Osteocyte (in vitro differentiated cells): ENCODE results near the gene TIMM8A. TPM values are rescaled to one million over a fixed set of nuclear protein-coding genes. Genes with fewer than 3 reads are reported as not detected.

Experiments used
- DNase-seq: peaks from one replicate; pipeline ENCODE4 v3.0.0; 2021; ENCODE audit warnings: mixed read lengths; ENCODE audit not compliant: unreplicated experiment; ENCODE audit errors: extremely low spot score
- H3K27ac Mint-ChIP-seq: one replicate; pipeline ENCODE4 v1.8.0; 2021; ENCODE audit warnings: mild to moderate bottlenecking, mixed read lengths; ENCODE audit not compliant: unreplicated experiment
- H3K27me3 Mint-ChIP-seq: one replicate; pipeline ENCODE4 v1.8.0; 2021; ENCODE audit warnings: mixed read lengths; ENCODE audit not compliant: unreplicated experiment
- H3K36me3 Mint-ChIP-seq: one replicate; pipeline ENCODE4 v1.8.0; 2021; ENCODE audit warnings: mixed read lengths; ENCODE audit not compliant: unreplicated experiment
- H3K4me1 Mint-ChIP-seq: one replicate; pipeline ENCODE4 v1.8.0; 2021; ENCODE audit warnings: mixed read lengths; ENCODE audit not compliant: unreplicated experiment
- H3K4me3 Mint-ChIP-seq: one replicate; pipeline ENCODE4 v1.8.0; 2021; ENCODE audit warnings: mild to moderate bottlenecking, moderate library complexity, mixed read lengths; ENCODE audit not compliant: unreplicated experiment
- H3K9me3 Mint-ChIP-seq: one replicate; pipeline ENCODE4 v1.8.0; 2021; ENCODE audit warnings: mixed read lengths; ENCODE audit not compliant: unreplicated experiment
- total RNA-seq: library from RNA; stranded (reverse); gene quantifications from 2 replicates; pipeline ENCODE4 v1.2.1, GENCODE V29; 2021
- TF ChIP-seq, protein P1 (sequence below): fragments of 200-600 bp; sonication (generic); IDR thresholded peaks from 2 replicates; pipeline ENCODE4 v1.5.0; 2021; ENCODE audit warnings: antibody characterized with exemption, mild to moderate bottlenecking, moderate library complexity

Gene TIMM8A
- total RNA-seq, 1 donor from 2014 or later: 14.6 TPM

- no peak overlapping the region for H3K4me3 Mint-ChIP-seq
- DNase-seq: no peak
- H3K4me1 Mint-ChIP-seq: no peaks in the 10 kb centered on the region
- no peaks in the 10 kb centered on the region for H3K36me3 Mint-ChIP-seq
- peaks cover 8% of the 10 kb centered on the region for H3K9me3 Mint-ChIP-seq
- peaks cover 26% of the 10 kb centered on the region for H3K27me3 Mint-ChIP-seq
- no peak overlapping the region for H3K27ac Mint-ChIP-seq
- TF ChIP-seq, protein P1, sequence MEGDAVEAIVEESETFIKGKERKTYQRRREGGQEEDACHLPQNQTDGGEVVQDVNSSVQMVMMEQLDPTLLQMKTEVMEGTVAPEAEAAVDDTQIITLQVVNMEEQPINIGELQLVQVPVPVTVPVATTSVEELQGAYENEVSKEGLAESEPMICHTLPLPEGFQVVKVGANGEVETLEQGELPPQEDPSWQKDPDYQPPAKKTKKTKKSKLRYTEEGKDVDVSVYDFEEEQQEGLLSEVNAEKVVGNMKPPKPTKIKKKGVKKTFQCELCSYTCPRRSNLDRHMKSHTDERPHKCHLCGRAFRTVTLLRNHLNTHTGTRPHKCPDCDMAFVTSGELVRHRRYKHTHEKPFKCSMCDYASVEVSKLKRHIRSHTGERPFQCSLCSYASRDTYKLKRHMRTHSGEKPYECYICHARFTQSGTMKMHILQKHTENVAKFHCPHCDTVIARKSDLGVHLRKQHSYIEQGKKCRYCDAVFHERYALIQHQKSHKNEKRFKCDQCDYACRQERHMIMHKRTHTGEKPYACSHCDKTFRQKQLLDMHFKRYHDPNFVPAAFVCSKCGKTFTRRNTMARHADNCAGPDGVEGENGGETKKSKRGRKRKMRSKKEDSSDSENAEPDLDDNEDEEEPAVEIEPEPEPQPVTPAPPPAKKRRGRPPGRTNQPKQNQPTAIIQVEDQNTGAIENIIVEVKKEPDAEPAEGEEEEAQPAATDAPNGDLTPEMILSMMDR: no peak
These were observed 21.1 kb upstream of the TIMM8A start for GRCh38 chrX:101369687-101370086.

DNA sequence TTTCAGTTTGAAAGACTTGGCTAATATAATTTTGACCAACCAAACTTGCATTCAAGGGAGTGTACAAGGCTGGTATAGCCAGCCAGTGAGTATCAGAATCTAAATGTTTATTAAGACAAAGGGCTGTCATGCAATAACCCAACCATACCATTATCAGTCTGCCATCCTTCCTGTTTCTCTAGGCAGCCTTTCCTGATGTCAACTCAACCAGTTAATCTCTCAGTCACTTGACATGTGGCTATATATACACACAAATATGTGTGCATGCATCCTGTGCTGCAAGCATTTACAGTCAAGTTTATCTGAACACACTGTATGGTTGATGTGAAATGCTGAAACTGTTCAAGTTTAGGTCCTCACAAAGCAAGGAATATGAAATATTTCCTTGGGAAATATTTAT lies 20.3 kb upstream of the TIMM8A start:
- no peak overlapping the region for H3K4me3 Mint-ChIP-seq
- peaks cover 4% of the 10 kb centered on the region for H3K9me3 Mint-ChIP-seq
- DNase-seq: no peak
- TF ChIP-seq, protein P1: no peak
- H3K4me1 Mint-ChIP-seq: no peaks in the 10 kb centered on the region
- no peak overlapping the region for H3K27ac Mint-ChIP-seq
- H3K36me3 Mint-ChIP-seq: no peaks in the 10 kb centered on the region
- H3K27me3 Mint-ChIP-seq: peaks cover 19% of the 10 kb centered on the region

GRCh38 chrX:101365301-101365795 lies 16.8 kb upstream of the TIMM8A start:
- Mint-ChIP-seq H3K4me1 (no peaks in the 10 kb centered on the region), H3K4me3 (no peak overlapping the region), H3K27me3 (peaks cover 12% of the 10 kb centered on the region), H3K9me3 (no peaks in the 10 kb centered on the region), H3K27ac (no peak overlapping the region), H3K36me3 (no peaks in the 10 kb centered on the region)
- no peak for DNase-seq
- TF ChIP-seq, protein P1: no peak

GRCh38 chrX:101362757-101363156 lies 14.2 kb upstream of the TIMM8A start:
- Mint-ChIP-seq H3K36me3 (no peaks in the 10 kb centered on the region), H3K4me3 (no peak overlapping the region), H3K27ac (no peak overlapping the region), H3K9me3 (no peaks in the 10 kb centered on the region), H3K4me1 (no peaks in the 10 kb centered on the region), H3K27me3 (no peaks in the 10 kb centered on the region)
- no peak for DNase-seq
- TF ChIP-seq, protein P1: no peak

- H3K9me3 Mint-ChIP-seq: no peaks in the 10 kb centered on the region
- no peak overlapping the region for H3K27ac Mint-ChIP-seq
- no peaks in the 10 kb centered on the region for H3K36me3 Mint-ChIP-seq
- TF ChIP-seq, protein P1: no peak
- DNase-seq: no peak
- H3K27me3 Mint-ChIP-seq: no peaks in the 10 kb centered on the region
- no peaks in the 10 kb centered on the region for H3K4me1 Mint-ChIP-seq
- no peak overlapping the region for H3K4me3 Mint-ChIP-seq
These were observed 13.6 kb upstream of the TIMM8A start for GRCh38 chrX:101362116-101362515.
